ENCODE data around the gene CD3E.

Gene CD3E

DNA sequence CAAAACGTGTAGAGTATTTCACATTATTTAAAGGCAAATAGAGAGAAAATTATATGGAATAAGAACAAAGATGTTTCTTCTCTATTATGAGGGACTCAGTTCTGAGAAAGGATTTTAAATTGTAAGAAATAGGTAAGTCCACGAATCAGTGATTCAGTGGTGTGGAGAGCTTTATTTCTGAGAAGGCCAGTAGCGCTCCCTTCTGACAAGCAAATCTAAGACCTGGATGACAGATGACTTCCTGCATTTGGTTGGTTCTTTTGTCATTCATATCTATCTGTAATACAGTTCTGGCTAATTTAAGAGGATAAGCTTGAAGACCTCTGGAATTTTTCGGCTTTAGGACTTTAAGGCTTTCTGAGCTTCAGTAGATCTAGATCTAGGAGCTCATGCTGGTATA, 7.0 kb downstream of the CD3E start:
- no peak overlapping the region for H3K4me3 ChIP-seq (ENCODE audit: low read depth, low read length)
- TF ChIP-seq, protein P1, sequence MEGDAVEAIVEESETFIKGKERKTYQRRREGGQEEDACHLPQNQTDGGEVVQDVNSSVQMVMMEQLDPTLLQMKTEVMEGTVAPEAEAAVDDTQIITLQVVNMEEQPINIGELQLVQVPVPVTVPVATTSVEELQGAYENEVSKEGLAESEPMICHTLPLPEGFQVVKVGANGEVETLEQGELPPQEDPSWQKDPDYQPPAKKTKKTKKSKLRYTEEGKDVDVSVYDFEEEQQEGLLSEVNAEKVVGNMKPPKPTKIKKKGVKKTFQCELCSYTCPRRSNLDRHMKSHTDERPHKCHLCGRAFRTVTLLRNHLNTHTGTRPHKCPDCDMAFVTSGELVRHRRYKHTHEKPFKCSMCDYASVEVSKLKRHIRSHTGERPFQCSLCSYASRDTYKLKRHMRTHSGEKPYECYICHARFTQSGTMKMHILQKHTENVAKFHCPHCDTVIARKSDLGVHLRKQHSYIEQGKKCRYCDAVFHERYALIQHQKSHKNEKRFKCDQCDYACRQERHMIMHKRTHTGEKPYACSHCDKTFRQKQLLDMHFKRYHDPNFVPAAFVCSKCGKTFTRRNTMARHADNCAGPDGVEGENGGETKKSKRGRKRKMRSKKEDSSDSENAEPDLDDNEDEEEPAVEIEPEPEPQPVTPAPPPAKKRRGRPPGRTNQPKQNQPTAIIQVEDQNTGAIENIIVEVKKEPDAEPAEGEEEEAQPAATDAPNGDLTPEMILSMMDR (IDR thresholded peaks at IDR 0.05; ENCODE audit: low read depth, low read length, missing control alignments), result no peak
- DNase-seq (ENCODE audit: low read depth), result no peak

GRCh38 chr11:118312328-118312727, 7.8 kb downstream of the CD3E start:
- DNase-seq (ENCODE audit: low read depth), result no peak
- no peak overlapping the region for H3K4me3 ChIP-seq (ENCODE audit: low read depth, low read length)
- TF ChIP-seq, protein P1 (IDR thresholded peaks at IDR 0.05; ENCODE audit: low read depth, low read length, missing control alignments), result no peak

- no peak for DNase-seq (ENCODE audit: low read depth)
- no peak overlapping the region for H3K4me3 ChIP-seq (ENCODE audit: low read depth, low read length)
- TF ChIP-seq, protein P1 (IDR thresholded peaks at IDR 0.05; ENCODE audit: low read depth, low read length, missing control alignments), result no peak
These were observed 8.7 kb downstream of the CD3E start for GRCh38 chr11:118313242-118313641.

GRCh38 chr11:118314988-118315411, 10.5 kb downstream of the CD3E start:
- TF ChIP-seq, protein P1 (IDR thresholded peaks at IDR 0.05; ENCODE audit: low read depth, low read length, missing control alignments), result no peak
- no peak overlapping the region for H3K4me3 ChIP-seq (ENCODE audit: low read depth, low read length)
- DNase-seq (ENCODE audit: low read depth), result no peak

DNA sequence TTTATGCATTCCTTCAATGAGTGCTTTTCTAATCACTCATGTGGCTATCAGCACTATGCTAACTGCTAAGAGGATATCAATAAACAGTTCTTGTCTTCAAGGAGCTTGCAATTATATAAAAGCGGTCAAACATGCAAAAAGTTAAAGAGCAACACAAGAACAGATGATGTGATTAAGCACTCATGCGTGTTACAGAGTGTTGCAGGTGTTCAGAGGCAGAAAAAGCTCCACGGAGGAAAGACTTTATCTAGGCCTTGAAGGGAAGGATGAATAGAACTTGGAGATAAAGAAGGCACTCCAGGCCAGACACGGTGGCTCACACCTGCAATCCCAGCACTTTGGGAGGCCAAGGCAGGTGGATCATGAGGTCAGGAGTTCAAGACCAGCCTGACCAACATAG, 13.6 kb downstream of the CD3E start:
- no peak for DNase-seq (ENCODE audit: low read depth)
- TF ChIP-seq, protein P1 (IDR thresholded peaks at IDR 0.05; ENCODE audit: low read depth, low read length, missing control alignments), result no peak
- no peak overlapping the region for H3K4me3 ChIP-seq (ENCODE audit: low read depth, low read length)

- H3K4me3 ChIP-seq (ENCODE audit: low read depth, low read length), result no peak overlapping the region
- DNase-seq (ENCODE audit: low read depth), result no peak
- TF ChIP-seq, protein P1 (IDR thresholded peaks at IDR 0.05; ENCODE audit: low read depth, low read length, missing control alignments), result no peak
These were observed 14.2 kb downstream of the CD3E start for GRCh38 chr11:118318581-118319336.

DNA sequence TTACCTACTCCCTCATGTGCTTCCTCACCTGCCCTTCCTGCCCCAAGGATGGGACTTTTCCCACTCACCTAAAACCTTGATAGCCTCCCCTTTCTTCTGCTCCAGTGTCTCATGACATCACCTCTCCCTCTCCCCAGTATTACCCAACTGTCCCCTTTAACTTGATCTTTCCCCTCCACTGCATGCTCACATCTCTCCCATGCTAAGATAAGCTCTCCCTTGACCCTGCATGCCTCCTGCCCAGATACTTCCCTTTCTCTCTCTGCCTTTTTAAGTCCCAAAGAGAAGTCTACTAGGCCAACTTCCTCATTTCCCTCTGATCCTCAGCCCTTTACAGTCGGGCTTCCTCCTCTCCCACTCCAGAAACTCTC, 14.8 kb downstream of the CD3E start:
- TF ChIP-seq, protein P1 (IDR thresholded peaks at IDR 0.05; ENCODE audit: low read depth, low read length, missing control alignments), result no peak
- no peak for DNase-seq (ENCODE audit: low read depth)
- H3K4me3 ChIP-seq (ENCODE audit: low read depth, low read length), result no peak overlapping the region

All from GM12864 (cell line).